Duodenal mucosa (tissue), 2 donors: ENCODE measurements around the gene C11orf54.

Source experiments
- H3K27ac ChIP-seq: one replicate; pipeline ENCODE4 v1.7.0; 2013; ENCODE audit warnings: low read depth, low read length
- H3K27me3 ChIP-seq, 2 donors: one replicate each; pipeline ENCODE4 v1.7.0; 2013; ENCODE audit warnings: low read length in 2 of 2, control low read depth in 1 of 2; ENCODE audit not compliant: insufficient read depth in 2 of 2, control insufficient read depth in 1 of 2
- H3K36me3 ChIP-seq, 2 donors: one replicate each; pipeline ENCODE4 v1.7.0; 2013; ENCODE audit warnings: low read length in 2 of 2, control low read depth in 1 of 2; ENCODE audit not compliant: insufficient read depth in 2 of 2, control insufficient read depth in 1 of 2
- H3K4me1 ChIP-seq, 2 donors: one replicate each; pipeline ENCODE4 v1.7.0; 2013; ENCODE audit warnings: low read length in 2 of 2, control low read depth in 1 of 2; ENCODE audit not compliant: insufficient read depth in 2 of 2, control insufficient read depth in 1 of 2
- H3K4me3 ChIP-seq, 2 donors: one replicate each; pipeline ENCODE4 v1.7.0; 2013; ENCODE audit warnings: low read length in 2 of 2, low read depth in 1 of 2
- H3K9ac ChIP-seq, 2 donors: one replicate each; pipeline ENCODE4 v1.7.0; 2013; ENCODE audit warnings: low read length in 2 of 2, low read depth in 1 of 2
- H3K9me3 ChIP-seq, 2 donors: one replicate each; pipeline ENCODE4 v1.7.0; 2013; ENCODE audit warnings: low read length in 2 of 2, control low read depth in 1 of 2; ENCODE audit not compliant: control insufficient read depth in 1 of 2

C11orf54 gene

GRCh38 chr11:93741094-93741881, at the start of gene C11orf54, which contains the start of gene TAF1D:
Gene C11orf54, plus strand, starts transcription at chr11:93741672. Its CDS starts 5,722 bp downstream, at chr11:93747394.
Gene TAF1D, minus strand, starts transcription at chr11:93741495. Its CDS starts 2,191 bp downstream, at chr11:93739304.
- peaks cover 24 to 32% of the 10 kb centered on the region in 2 donors for H3K36me3 ChIP-seq
- H3K9ac ChIP-seq = peak within 1 kb of the TSS; percentile 70 to 94
- peaks cover 41 to 54% of the 10 kb centered on the region in 2 donors for H3K4me1 ChIP-seq

GRCh38 chr11:93694109-93694508, 47.4 kb upstream of the C11orf54 start:
- Histone ChIP-seq H3K9me3 (no peaks in the 10 kb centered on the region), H3K27ac (no peak overlapping the region), H3K4me1 (no peaks in the 10 kb centered on the region), H3K4me3 (no peak overlapping the region), H3K27me3 (no peaks in the 10 kb centered on the region), H3K9ac (no peak overlapping the region), H3K36me3 (peaks cover 38 to 55% of the 10 kb centered on the region in 2 donors)

More at GRCh38 chr11:93741094-93741881, at the start of gene C11orf54, which contains the start of gene TAF1D:
- peak within 1 kb of the TSS; percentile 75 to 91 for H3K4me3 ChIP-seq
- no peaks in the 10 kb centered on the region for H3K27me3 ChIP-seq
- peak within 1 kb of the TSS; percentile 83 for H3K27ac ChIP-seq
- no peaks in the 10 kb centered on the region for H3K9me3 ChIP-seq

DNA sequence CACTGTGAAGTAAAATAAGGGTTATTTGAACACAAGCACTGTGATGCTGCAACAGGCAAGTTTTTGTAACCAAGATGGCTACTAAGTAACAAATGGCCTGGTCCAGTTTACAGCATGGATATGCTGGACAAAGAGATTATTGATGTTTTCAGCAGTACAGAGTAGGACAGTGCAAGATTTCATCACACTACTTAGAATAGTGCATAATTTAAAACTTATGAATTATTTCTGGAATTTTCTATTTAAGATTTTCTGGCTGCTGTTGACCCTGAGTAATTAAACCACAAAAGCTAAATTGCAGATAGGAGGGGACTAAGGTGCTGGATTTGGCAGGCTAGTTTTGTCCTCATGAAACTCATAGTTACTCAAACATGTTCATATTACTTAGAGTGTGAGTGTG, 46.9 kb upstream of the C11orf54 start:
- Histone ChIP-seq H3K9me3 (no peaks in the 10 kb centered on the region), H3K36me3 (peaks cover 39 to 55% of the 10 kb centered on the region in 2 donors), H3K4me1 (no peaks in the 10 kb centered on the region), H3K9ac (no peak overlapping the region), H3K27ac (no peak overlapping the region), H3K27me3 (no peaks in the 10 kb centered on the region), H3K4me3 (no peak overlapping the region)

DNA sequence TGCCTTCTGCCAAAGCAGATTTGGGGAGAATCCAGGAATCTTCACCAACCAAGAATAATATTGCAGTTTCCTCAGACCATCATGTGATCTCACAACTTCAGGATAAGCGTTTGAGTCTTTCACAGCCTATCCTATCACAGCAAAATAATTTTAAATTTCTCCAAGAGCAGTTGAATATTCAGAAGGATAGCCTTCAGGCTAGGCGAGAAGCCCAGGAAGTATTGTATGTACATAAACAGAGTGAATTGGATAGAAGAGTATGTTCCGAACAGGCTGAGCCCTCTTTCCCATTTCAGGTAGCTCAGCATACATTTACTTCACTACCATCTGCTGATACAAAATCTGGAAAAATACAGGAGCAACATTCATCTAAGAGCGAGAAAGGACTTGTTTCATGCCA, 43.9 kb upstream of the C11orf54 start:
- no peaks in the 10 kb centered on the region for H3K27me3 ChIP-seq
- no peaks in the 10 kb centered on the region for H3K9me3 ChIP-seq
- H3K4me3 ChIP-seq = no peak overlapping the region
- peaks cover 34 to 70% of the 10 kb centered on the region in 2 donors for H3K36me3 ChIP-seq
- H3K9ac ChIP-seq = no peak overlapping the region
- no peak overlapping the region for H3K27ac ChIP-seq
- no peaks in the 10 kb centered on the region for H3K4me1 ChIP-seq

DNA sequence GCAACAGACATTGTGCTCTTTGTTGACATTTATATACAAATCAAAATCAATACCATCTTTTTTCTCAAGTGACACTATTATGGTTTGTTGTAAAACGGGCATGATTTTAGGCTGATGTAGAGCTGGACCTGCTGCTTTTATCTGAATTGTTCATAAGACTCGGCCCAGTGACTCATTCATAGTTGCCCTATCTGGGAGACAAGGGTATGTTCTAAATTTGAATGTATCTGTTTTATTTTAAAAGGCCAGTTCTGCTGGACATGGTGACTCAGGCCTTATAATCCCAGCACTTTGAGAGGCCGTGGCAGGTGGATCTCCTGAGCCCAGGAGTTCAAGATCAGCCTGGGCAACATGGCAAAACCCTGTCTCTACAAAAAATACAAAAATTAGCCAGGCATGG, 40.6 kb upstream of the C11orf54 start:
- no peaks in the 10 kb centered on the region for H3K27me3 ChIP-seq
- H3K9ac ChIP-seq = no peak overlapping the region
- H3K27ac ChIP-seq = no peak overlapping the region
- H3K9me3 ChIP-seq = no peaks in the 10 kb centered on the region
- H3K4me3 ChIP-seq = no peak overlapping the region
- H3K4me1 ChIP-seq = no peaks in the 10 kb centered on the region
- peaks cover 34 to 71% of the 10 kb centered on the region in 2 donors for H3K36me3 ChIP-seq

- Histone ChIP-seq H3K9me3 (no peaks in the 10 kb centered on the region), H3K4me3 (no peak overlapping the region), H3K9ac (no peak overlapping the region), H3K27me3 (no peaks in the 10 kb centered on the region), H3K27ac (no peak overlapping the region), H3K4me1 (no peaks in the 10 kb centered on the region), H3K36me3 (peaks cover 3 to 66% of the 10 kb centered on the region in 2 donors)
Measured at GRCh38 chr11:93704237-93704636, 37.2 kb upstream of the C11orf54 start.

- H3K27ac ChIP-seq = no peak overlapping the region
- H3K27me3 ChIP-seq = no peaks in the 10 kb centered on the region
- no peak overlapping the region for H3K9ac ChIP-seq
- peaks cover 5 to 57% of the 10 kb centered on the region in 2 donors for H3K36me3 ChIP-seq
- peaks cover 0 to 8% of the 10 kb centered on the region in 2 donors for H3K9me3 ChIP-seq
- no peaks in the 10 kb centered on the region for H3K4me1 ChIP-seq
- no peak overlapping the region for H3K4me3 ChIP-seq
Measured at GRCh38 chr11:93710239-93710638, 31.2 kb upstream of the C11orf54 start.

GRCh38 chr11:93712678-93713077, 28.8 kb upstream of the C11orf54 start:
- H3K4me1 ChIP-seq = no peaks in the 10 kb centered on the region
- no peak overlapping the region for H3K4me3 ChIP-seq
- H3K27ac ChIP-seq = no peak overlapping the region
- H3K27me3 ChIP-seq = no peaks in the 10 kb centered on the region
- no peak overlapping the region for H3K9ac ChIP-seq
- peaks cover 0 to 8% of the 10 kb centered on the region in 2 donors for H3K9me3 ChIP-seq
- peaks cover 15 to 57% of the 10 kb centered on the region in 2 donors for H3K36me3 ChIP-seq

GRCh38 chr11:93715797-93716396, 25.6 kb upstream of the C11orf54 start:
- Histone ChIP-seq H3K9ac (no peak overlapping the region), H3K4me1 (no peaks in the 10 kb centered on the region), H3K27ac (no peak overlapping the region), H3K36me3 (peaks cover 15 to 47% of the 10 kb centered on the region in 2 donors), H3K27me3 (no peaks in the 10 kb centered on the region), H3K9me3 (no peaks in the 10 kb centered on the region), H3K4me3 (no peak overlapping the region)

DNA sequence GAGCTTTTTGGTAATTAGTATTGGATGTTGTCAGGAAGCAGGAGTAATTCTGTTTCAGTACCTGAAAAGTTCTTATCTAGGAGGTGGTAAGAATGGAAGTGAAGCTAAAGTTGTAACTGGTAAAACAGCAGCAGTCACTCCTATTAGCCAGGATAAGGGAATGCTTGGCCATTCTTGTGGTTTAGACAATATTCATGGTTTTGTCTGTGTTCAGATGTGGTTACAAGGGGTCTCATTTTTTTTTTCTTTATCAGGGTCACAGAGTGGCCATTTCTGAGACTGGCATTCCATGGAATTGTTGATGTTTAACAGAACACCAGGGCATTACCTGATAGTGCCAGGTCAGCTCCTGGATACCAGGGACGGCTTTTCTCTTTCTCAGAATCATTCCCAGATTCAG, 24.0 kb upstream of the C11orf54 start:
- peaks cover 25 to 51% of the 10 kb centered on the region in 2 donors for H3K36me3 ChIP-seq
- H3K9ac ChIP-seq = no peak overlapping the region
- no peaks in the 10 kb centered on the region for H3K4me1 ChIP-seq
- no peaks in the 10 kb centered on the region for H3K9me3 ChIP-seq
- H3K27me3 ChIP-seq = no peaks in the 10 kb centered on the region
- H3K27ac ChIP-seq = no peak overlapping the region
- no peak overlapping the region for H3K4me3 ChIP-seq
